Measurements from ENCODE around the gene AHSG.
A peak's percentile ranks its signal among the peaks of the same experiment; 100 is the strongest.

The AHSG gene

DNA sequence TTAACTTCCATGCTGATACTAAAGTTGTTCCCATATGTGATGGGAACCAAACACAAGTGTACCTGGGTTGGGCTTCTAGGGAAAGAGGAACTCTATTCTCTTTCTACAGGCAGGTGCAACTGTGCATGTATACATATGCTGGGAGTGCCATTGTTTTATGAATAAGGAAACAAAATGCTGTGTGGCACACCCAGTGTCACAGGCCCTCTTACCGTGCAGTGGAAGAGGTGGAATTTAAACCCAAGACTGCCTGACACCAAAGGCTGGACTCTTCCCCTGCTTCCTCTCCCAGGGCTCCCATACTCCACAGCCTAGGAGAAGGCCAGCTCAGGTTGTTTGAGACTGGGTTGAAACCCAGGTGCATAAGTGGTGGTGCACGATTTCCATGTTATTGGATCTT, 25.4 kb downstream of the AHSG start:
- no peak for DNase-seq (ENCODE audit: low spot score)
- TF ChIP-seq, protein P1, sequence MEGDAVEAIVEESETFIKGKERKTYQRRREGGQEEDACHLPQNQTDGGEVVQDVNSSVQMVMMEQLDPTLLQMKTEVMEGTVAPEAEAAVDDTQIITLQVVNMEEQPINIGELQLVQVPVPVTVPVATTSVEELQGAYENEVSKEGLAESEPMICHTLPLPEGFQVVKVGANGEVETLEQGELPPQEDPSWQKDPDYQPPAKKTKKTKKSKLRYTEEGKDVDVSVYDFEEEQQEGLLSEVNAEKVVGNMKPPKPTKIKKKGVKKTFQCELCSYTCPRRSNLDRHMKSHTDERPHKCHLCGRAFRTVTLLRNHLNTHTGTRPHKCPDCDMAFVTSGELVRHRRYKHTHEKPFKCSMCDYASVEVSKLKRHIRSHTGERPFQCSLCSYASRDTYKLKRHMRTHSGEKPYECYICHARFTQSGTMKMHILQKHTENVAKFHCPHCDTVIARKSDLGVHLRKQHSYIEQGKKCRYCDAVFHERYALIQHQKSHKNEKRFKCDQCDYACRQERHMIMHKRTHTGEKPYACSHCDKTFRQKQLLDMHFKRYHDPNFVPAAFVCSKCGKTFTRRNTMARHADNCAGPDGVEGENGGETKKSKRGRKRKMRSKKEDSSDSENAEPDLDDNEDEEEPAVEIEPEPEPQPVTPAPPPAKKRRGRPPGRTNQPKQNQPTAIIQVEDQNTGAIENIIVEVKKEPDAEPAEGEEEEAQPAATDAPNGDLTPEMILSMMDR (IDR thresholded peaks at IDR 0.05; ENCODE audit: extremely low read depth, missing control alignments) = no peak

DNA sequence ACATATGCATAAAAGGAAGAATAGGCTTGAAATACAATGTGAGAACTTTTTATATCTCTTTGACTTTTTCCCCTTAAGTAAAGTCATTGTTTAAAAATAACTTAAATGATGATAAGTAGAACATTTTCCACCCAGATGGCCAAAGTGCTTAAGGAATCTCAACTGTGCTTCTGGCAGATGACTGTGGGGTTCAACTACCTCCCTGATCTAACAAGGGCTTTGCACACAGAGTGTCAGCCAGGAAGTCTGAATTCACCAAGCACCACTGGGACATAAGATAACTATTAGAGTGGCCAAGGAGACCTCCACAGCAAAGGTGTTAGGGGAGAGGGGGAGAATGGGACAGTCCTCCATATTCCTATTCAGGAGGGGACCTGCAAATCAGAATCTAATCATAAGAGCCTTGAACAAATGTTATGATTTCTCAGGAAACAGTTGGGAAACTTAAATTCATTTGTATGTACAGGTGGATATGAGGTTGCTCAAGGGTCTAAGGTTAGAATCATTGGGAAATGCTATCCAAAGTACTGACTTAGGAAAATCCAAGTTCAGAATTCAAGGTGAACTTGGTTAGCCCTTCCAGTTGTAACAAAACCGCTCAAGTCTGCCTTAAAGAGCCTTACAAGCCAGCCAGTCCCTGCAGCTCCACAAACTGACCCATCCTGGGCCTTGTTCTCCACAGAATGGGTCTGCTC, 27.1 kb downstream of the AHSG start, which contains the start of gene FETUB:
FETUB (plus strand) TSS at position 622 of the 695 bp plus-strand sequence; CDS start at position 684, 62 bp downstream.
- DNase-seq (ENCODE audit: low spot score) = no peak
- TF ChIP-seq, protein P1 (IDR thresholded peaks at IDR 0.05; ENCODE audit: extremely low read depth, missing control alignments) = no peak

DNA sequence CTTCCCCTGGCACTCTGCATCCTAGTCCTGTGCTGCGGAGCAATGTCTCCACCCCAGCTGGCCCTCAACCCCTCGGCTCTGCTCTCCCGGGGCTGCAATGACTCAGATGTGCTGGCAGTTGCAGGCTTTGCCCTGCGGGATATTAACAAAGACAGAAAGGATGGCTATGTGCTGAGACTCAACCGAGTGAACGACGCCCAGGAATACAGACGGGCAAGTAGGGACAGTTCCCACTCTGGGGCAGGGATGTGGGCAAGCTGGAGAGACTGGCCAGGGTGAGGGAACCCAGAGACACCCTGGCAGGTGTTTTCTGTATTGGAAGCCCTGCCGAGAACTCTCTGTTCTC, 27.6 kb downstream of the AHSG start:
- TF ChIP-seq, protein P1 (IDR thresholded peaks at IDR 0.05; ENCODE audit: extremely low read depth, missing control alignments) = no peak
- no peak for DNase-seq (ENCODE audit: low spot score)

DNA sequence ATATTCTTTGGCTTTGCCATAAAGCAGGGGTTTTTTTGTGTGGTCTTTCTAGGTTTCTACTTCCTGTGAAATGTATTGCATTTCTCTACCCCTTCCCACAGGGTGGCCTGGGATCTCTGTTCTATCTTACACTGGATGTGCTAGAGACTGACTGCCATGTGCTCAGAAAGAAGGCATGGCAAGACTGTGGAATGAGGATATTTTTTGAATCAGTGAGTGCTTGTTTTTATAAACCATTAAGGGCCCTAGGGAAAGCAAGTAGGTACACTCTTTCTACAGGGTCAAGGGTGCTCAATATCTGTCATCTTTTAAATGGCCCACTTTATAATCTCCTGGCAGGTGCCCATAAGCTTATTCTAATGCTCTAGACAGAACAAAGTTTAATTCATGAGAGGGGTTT, 28.1 kb downstream of the AHSG start:
- TF ChIP-seq, protein P1 (IDR thresholded peaks at IDR 0.05; ENCODE audit: extremely low read depth, missing control alignments) = no peak

DNA sequence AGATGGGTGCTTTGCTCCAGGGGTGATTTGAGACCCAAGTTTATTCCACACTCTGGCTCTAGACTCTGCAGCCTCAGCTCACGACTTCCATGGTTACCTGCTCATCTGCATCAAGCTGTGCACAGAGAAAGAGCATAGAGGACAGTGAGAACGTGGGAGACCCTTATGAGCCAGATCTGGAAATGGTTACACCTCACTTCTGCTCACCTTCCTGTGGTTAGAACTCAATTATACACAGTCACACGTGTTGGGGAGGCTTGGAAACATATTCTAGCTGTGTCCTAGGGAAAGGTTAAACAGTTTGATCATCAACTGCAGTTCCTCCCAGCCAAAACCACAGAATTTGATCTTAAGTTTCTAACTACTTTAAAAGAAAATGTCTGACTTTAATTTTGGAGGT, 29.2 kb downstream of the AHSG start:
- no peak for DNase-seq (ENCODE audit: low spot score)
- TF ChIP-seq, protein P1 (IDR thresholded peaks at IDR 0.05; ENCODE audit: extremely low read depth, missing control alignments) = no peak

More for the DNA sequence above, 28.1 kb downstream of the AHSG start:
- no peak for DNase-seq (ENCODE audit: low spot score)

DNA sequence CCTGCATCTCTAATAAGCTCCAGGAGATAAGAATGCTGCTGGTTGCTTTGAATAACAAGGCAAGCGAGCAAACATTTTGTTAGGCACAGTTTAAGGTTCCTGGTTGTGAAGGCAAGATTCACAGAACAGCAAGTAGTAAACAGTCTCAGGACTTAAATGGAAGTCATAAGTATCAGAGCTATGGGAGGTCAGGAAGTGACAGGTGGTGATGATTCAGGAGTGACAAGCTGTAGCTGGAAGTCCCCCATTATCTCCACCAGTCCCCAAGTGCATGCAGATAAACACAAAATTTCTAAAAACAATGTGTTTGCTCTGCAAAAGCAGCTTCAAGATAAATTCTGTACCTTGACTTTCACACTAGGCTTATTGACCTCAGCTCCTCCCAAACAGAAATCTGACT, 30.6 kb downstream of the AHSG start:
- peak; percentile 19 for DNase-seq (ENCODE audit: low spot score)
- TF ChIP-seq, protein P1 (IDR thresholded peaks at IDR 0.05; ENCODE audit: extremely low read depth, missing control alignments) = no peak

DNA sequence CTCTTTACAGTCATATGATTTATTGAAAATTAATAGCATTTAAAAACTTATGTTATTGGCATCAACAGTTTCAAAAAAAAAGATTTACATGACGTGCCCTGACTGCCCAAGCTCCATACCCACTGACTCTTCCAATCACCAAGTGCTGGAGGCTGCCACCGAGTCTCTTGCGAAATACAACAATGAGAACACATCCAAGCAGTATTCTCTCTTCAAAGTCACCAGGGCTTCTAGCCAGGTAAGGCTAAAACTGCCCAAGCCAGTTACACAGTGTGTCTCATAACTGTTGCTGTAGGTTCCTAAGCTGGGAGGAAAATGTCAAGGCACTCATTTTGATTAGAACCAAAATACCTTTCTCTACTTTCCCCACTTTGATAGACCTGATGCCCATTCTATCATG, 31.8 kb downstream of the AHSG start:
- TF ChIP-seq, protein P1 (IDR thresholded peaks at IDR 0.05; ENCODE audit: extremely low read depth, missing control alignments) = no peak
- no peak for DNase-seq (ENCODE audit: low spot score)

Measured in GM20000 (cell line).